ENCODE data around the gene HOXB8.

DNA sequence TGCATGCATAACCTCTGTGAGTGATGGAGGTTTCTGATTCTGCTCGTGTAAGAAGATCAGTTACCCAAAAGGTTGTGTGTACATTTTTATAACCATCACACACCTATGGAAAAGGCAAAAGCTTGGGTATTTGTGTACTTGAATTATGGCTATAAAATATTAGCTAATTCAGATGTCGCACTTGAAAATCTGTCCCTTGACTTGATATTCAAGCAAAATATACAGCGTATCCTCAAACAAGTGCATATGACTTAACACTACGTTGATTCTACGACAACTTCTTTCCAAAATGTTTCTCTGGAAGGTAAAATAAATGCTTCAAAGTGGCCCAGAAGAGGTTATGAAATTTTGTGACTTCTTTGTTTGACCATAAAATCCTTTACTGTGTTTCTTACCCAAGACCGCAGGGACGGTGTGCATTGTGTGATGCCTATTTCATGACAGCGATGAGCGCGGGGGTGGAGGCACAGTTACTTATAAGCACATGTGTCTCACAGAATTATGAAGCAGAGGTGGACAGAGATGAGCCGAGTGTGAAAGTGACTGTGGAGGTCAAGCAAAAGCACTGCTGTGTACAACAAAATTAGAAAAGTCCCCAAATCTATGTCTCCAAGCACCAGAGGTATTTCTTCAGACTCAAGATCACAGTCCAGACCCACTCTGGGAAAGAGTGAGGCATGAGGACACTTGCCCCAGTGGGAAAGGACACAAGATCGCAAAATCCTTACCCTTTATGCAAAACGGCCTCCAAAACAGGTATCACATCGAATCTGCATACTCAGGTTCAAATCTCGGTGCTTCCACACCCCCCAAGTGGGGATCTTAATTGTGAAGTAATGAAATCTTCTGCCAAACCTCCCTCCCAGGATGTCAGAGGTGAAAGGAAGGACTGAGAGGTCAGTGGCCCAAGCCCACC is 15.2 kb upstream of the HOXB8 start:
- TF ChIP-seq, protein P1, sequence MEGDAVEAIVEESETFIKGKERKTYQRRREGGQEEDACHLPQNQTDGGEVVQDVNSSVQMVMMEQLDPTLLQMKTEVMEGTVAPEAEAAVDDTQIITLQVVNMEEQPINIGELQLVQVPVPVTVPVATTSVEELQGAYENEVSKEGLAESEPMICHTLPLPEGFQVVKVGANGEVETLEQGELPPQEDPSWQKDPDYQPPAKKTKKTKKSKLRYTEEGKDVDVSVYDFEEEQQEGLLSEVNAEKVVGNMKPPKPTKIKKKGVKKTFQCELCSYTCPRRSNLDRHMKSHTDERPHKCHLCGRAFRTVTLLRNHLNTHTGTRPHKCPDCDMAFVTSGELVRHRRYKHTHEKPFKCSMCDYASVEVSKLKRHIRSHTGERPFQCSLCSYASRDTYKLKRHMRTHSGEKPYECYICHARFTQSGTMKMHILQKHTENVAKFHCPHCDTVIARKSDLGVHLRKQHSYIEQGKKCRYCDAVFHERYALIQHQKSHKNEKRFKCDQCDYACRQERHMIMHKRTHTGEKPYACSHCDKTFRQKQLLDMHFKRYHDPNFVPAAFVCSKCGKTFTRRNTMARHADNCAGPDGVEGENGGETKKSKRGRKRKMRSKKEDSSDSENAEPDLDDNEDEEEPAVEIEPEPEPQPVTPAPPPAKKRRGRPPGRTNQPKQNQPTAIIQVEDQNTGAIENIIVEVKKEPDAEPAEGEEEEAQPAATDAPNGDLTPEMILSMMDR (IDR thresholded peaks at IDR 0.05; ENCODE audit: extremely low read depth in 1 of 2, insufficient read depth in 1 of 2, low read depth in 1 of 2, low read length in 2 of 2), result no peak
- no peak for TF ChIP-seq MYC (IDR thresholded peaks at IDR 0.05; ENCODE audit: low read depth, low read length)
- no peak for TF ChIP-seq POLR2A (IDR thresholded peaks at IDR 0.05; ENCODE audit: low read depth, low read length)
- TF ChIP-seq JUN (IDR thresholded peaks at IDR 0.05; ENCODE audit: borderline replicate concordance, insufficient read depth, insufficient read length, low read depth), result no peak
- no peak for TF ChIP-seq EZH2 (IDR thresholded peaks at IDR 0.05; ENCODE audit: borderline replicate concordance, low read depth, low read length, severe bottlenecking)
- TF ChIP-seq, protein P2, sequence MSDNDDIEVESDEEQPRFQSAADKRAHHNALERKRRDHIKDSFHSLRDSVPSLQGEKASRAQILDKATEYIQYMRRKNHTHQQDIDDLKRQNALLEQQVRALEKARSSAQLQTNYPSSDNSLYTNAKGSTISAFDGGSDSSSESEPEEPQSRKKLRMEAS (IDR thresholded peaks at IDR 0.05; ENCODE audit: insufficient read depth, insufficient read length), result no peak
- no peak for TF ChIP-seq POLR2AphosphoS5 (IDR thresholded peaks at IDR 0.05; ENCODE audit: insufficient read depth, low read depth, low read length)
- TF ChIP-seq FOS (IDR thresholded peaks at IDR 0.05; ENCODE audit: borderline replicate concordance, insufficient read depth, low read length), result no peak
- TF ChIP-seq GATA2 (IDR thresholded peaks at IDR 0.05; ENCODE audit: insufficient read depth, insufficient read length, low read depth, low read length), result no peak
